ENCODE results near the gene YPEL4.

Gene YPEL4

DNA sequence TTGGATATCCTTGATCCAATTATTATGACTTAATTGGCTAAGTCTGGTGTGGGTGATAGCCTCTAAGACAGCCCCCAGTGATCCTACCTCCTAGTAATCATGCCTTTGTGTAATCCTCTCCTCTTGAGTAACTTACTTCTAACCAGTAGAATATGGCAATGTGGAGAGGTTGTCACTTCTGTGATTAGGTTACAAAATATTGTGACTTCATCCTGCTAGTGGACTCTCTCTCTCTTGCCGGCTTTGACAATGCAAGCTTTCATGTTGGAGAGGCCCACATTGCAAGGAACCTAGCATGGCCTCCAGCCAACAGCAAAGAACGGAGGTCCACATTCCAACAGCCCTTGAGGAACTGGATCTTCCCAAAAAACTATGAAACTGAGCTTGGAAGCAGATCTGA is 19.5 kb downstream of the YPEL4 start:
- DNase-seq: no peak

DNA sequence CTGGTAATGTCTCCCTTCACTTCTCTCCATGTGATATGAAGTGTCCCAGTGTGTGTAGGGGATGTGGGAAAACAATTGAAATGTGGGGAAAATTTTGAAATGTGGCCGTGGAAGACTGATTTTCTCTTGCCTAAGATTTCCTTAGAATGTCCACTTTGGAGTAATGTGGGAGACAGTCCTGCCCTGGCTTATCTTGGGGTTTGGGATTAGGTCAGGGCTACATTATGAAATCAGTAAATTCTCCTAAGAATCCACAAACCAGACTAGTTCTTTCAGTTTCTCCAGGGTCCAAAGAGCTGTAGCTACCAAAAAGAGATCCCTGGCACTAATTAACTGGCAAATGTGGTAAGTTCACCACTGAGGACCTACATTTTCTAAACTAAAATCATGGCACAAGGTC is 22.8 kb downstream of the YPEL4 start:
- DNase-seq: no peak

DNA sequence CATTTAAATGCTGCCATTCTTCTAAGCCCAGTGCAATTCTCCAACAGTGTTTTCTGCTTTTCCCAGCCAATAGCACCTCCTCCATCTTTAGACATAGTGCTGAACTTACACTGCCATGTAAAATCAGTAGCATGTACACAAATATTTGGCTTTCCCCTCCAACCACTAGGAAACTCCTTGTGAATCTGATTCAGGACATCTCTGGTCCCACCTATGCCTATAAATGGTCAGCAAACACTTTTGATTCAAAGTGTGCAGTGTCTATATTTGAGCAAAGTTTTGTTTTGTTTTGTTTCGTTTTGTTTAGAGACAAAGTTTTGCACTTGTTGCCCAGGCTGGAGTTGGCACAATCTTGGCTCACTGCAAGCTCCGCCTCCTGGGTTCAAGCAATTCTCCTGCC is 24.8 kb downstream of the YPEL4 start:
- no peak for DNase-seq

DNA sequence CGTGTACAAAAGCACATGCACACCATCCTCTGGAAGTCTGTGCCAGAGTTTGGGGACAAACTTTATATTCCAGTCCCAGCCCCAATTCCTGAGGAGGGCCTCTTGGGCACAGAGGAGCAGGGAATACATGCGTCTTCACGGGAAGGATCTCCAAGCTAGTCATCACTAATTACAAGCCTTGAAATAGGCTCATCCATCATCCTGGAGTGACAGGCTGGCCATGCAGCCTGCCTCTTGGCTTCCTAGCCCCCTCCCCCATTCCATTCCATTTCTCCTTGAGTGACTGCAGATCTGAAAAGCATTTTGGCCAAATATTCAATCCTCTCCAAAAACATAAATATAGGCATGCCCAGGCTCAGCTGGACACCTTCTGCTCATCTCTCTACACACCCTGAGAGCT is 27.4 kb downstream of the YPEL4 start:
- no peak for DNase-seq

DNA sequence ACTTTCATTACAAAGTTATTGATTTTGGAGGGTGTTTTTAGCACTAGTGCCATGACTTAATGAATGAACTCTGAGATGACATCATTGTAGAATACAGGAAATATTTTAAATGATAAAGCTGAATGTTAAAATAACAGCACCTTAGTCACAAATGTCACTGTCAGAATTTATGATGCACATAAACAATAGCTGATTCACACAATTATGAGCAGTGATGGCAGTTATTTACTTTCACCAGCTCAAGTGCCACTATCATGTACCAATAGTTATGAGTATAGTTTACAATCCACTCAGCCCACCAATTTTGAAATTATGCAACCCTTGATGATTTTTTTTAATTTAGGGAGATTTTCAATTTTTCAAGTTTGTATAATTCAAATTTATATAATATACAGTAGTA is 29.2 kb downstream of the YPEL4 start:
- no peak for DNase-seq

DNA sequence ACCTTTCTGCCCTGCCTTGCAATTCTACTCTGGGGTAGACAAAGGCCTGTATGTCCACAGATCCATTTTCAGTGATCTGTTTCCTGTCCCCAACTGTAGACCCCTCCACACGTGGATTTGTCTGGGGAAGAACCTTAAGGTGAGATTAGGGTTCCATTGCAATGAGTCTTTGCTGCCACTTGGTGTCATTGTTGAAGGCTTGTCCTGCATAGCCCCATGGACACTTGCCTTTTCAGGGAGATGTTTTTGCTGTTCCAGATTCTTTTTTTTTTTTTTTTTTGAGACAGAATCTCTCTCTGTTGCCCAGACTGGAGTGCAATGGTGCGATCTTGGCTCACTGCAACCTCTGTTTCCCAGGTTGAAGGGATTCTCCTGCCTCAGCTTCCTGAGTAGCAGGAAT is 30.4 kb downstream of the YPEL4 start:
- no peak for DNase-seq

DNA sequence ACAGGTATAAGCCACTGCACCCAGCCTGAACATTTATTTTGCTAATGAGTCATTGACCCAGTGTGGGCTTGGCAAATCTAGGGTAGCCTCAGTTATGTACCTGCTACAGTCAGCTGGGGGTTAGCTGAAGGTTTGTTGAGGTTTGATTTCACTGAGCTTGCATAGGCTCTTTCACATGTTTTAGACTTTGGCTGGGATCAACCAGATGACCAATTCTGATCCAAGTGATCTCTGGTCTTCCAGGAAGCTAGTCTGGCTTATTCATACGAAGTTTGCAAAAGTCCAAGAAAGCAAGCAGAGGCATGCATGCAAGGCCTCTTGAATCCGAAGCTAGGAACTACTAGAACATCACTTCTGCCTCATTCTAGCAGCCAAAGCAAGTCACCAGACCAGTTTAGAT is 31.3 kb downstream of the YPEL4 start:
- DNase-seq: no peak

DNA sequence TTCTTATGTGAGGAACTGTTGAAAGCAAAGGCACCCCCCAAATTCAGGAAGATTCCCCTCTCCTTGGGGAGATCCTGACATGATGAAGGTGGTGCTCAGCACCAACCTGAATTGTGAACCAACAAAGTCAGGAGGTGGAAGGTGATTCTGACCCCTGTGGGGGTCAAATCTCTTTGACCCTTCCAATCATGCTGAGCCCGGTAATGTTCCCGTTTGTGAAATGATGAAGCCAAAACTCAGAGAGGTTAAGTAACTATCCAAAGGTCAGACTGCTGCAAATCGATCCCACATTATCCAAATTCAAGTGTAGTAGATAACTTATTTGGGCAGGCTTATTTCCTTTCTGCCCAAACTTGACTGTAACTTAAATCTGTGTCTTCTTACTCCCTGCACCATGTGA is 33.1 kb downstream of the YPEL4 start:
- DNase-seq: no peak

DNA sequence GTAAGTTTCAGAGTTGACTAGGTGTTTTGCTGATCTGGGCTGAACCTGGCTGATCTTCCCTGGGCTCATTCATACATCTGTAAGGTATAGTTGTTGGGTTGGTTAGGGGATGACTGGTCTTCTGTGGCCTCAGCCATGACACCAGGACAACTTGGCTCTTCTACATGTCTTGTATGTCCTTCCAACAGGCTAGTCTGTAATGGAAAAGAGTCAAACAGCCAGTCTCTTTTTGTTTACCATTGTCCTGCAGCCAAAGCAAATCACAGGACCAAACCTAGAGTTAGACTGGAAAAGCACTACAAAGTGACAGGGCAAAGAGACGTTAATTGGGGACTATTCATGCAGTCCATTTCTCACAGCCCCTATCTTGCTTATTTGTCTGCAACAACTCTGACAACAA is 34.4 kb downstream of the YPEL4 start:
- DNase-seq: no peak

DNA sequence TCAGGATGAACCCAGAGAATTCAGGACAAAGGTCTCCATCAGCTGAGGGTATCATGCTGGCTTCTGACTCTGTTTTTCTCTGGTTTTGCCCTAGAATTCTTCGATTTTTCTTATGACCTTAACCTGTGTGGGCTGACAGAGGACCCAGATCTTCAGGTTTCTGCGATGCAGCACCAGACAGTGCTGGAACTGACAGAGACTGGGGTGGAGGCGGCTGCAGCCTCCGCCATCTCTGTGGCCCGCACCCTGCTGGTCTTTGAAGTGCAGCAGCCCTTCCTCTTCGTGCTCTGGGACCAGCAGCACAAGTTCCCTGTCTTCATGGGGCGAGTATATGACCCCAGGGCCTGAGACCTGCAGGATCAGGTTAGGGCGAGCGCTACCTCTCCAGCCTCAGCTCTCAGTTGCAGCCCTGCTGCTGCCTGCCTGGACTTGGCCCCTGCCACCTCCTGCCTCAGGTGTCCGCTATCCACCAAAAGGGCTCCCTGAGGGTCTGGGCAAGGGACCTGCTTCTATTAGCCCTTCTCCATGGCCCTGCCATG is 35.4 kb downstream of the YPEL4 start:
- no peak for DNase-seq

DNA sequence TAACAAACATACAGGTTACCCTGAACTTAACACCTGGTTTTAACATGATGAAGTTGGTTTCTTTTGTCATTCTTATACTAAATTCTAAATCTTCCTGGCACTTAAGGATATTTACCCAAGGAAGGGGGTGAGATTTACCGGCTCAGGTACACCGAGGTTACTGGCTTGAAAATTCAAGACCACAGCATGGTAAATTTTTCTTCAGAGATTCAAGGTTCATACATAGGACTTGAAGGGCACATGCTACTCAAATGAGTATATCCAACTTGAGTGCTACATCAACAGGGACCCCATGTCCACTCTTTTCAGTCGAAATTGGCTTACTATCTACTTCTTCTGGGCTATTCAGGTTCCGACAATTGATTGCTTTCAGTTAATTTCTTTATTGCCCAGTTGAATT is 39.5 kb downstream of the YPEL4 start:
- no peak for DNase-seq

DNA sequence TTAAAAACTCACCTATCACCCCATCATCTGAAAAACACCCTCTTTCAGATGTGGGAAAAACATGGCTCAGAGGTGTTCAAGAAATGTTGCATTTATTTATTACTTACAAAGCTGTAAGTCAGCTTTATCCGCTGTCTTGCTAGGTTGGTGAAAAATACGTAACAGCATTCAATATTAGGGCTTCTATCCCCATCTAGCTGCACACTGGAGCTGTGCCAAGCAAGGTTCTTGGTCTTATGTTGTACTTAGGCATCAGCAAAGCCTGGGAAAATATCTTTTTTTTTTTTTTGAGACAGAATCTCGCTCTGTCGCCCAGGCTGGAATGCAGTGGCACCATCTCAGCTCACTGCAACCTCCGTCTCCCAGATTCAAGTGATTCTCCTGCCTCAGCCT is 44.7 kb downstream of the YPEL4 start:
- DNase-seq: no peak

DNA sequence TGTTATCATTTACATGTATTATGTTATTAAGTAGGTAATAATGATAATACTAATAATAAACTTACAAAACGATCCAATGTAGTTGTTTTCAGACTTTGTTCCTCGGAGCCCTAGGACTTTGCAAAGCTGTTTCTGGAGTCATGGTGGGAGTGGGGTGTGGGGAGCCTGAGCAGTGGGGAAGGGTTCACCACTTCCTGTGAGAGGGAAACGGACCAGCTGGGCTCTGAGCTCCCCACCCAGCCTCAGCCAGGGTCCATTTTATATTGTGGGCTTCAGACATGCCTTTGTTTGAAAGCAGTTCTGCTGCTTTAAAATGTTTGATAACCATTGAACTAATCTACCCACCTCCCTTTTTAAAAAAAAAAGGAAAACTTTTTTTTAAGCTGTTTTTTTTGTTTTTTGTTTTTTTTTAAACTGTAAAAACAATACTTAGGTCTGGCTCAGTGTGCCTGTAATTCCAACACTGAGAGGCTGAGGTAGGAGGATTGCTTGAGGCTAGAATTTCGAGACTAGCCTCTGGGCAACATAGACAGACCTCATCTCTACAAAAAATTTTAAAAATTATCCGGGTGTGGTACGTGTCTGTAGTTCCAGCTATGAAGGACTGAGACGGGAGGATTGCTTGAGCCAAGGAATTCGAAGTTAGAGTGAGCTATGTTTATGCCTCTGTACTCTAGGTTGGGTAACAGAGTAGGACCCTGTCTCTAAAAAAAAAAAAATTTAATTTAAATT is 45.2 kb downstream of the YPEL4 start:
- no peak for DNase-seq

DNA sequence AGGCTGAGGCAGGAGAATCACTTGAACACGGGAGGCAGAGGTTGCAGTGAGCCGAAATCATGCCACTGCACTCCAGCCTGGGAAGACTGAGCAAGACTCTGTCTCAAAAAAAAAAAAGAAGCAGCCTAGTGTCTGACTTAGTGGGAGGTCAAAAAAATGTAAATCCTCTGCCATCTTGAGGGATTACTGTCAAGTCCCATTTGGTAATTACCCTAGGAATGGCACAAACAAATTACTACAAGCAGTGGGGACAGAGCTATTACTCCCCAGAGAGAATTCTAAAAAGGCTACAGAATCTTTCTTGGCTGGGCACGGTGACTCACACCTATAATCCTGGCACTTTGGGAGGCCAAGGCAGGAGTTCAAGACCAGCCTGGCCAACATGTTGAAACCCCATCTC is 48.4 kb downstream of the YPEL4 start:
- DNase-seq: no peak

DNA sequence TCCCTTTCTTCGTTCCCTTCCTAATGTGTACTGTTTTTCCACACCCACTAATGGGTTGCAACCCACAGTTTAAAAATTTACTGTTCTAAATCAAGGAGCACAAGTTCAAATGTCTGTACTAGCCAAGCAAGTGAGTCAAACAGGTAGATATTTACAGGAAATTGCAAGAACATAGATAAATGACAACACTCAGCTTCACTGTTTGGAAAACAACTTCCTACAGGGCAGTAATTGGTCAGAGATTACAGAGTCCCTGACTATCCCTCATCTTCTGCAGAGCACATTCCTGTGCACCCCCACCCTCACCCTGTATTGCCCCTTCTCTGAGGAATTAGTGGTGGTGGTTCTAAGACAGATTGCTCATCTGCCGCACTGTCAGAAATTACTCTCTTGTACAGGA is 50.3 kb downstream of the YPEL4 start:
- no peak for DNase-seq

DNA sequence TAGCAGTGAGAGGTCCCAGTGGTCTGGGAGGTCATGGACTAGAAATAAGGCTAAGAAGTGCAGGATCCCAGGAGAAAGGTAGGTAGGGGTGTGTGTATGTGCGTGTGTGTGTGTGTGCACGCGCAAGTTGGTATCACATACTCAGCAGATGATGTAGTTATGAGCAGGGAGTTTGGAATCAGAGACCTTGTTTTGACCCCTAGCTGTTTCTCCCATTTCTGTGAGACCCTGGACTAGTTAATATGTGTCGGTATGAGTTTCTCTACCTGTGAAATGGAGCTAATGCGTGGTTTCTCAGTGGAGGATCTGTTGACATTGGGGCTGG is 50.9 kb downstream of the YPEL4 start:
- no peak for DNase-seq

DNA sequence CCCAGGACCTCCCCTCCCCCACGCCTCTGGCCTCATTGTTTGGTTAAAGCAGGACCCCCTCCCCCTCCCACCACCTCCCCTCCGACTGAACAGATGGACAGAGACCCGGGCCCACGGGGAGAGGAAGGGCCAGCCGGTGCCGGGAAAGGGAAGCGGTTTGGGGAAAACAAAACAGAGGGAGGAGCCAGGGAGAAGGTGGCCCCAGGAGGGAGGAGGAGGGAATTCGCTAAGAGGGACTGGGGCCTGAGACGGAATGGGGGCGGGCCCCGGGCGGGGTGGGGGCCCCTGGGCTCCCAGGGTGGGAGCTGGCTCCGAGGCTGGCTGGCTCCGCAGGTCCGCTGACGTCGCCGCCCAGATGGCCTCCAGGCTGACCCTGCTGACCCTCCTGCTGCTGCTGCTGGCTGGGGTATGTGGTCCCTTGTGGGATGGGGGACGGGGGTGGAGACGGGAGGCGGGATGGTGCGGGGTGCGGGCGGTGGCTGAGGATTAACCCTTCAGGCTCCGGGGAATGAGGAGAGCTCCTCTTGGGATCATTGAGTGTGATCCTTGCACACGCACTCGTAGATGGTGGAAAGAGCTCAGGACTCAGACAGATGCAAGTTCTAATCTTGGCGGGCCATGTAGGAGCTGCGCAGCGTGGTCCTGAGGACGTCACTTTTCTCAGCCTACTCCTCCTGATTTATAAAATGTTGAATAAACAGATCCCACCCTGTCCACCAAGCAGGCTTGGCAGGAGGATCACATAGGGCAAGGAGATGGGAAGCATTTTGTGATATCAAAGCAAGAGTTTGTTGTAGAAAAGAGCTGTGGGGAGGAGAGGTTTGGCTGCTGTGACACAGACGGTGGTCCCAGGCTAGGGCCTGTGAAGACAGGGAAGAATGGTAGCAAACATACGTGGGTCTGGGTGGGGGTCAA is 51.5 kb downstream of the YPEL4 start:
- no peak for DNase-seq

DNA sequence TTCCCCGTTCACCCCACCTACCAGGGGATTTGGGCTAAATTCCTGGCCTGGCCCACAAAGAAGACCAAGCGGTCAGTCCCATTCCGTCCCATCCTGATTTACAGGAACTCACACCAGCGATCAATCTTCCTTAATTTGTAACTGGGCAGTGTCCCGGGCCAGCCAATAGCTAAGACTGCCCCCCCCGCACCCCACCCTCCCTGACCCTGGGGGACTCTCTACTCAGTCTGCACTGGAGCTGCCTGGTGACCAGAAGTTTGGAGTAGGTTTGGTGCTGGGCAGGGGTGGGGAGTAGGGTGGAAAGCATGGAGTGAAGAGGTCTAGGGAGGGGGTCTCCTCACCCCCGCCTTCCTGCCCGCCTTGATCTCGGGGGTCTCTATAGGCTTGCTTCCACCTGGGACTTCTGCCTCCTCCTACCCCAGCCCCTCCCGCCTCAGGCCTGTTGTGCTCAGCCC is 52.2 kb downstream of the YPEL4 start, which contains the start of gene SERPING1:
Gene SERPING1, plus strand, starts transcription at position 225 of the 455 bp plus-strand sequence. CDS start 586 bp downstream, outside the sequence.
- no peak for DNase-seq

DNA sequence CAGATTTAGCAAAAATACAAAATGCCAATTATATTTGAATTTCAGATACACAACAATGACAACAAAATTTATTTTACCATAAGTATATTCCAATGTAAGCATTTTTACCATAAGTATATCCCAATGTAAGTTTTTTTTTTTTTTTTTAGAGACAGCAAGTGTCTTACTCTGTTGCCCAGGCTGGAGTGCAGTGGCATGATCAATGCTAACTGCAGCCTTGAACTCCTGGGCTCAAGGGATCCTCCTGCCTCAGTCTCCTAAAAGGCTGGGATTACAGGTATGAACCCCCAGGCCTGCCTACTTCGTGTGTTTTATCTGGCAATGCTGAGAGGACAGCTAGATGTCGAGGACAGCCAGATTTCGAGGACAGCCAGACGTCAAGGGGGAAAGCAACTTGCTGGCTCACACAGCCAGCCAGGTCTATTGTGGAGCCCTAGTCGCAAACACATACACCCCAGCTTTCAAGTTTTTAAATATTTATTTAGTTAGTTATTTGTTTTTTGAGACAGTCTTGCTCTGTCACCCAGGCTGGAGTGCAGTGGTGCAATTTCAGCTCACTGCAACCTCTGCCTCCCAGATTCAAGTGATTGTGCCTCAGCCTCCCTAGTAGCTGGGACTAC is 53.3 kb downstream of the YPEL4 start:
- no peak for DNase-seq
